ENCODE data around the gene ATP2C2.
A peak's percentile ranks its signal among the peaks of the same experiment; 100 is the strongest.

The ATP2C2 gene

GRCh38 chr16:84505249-84506187, 137.2 kb downstream of the ATP2C2 start:
- no peak for TF ChIP-seq CTCF (IDR thresholded peaks at IDR 0.05; ENCODE audit: low read length, missing control alignments)
- peak overlapping the region; percentile 94 for H3K4me3 ChIP-seq (replicated peaks; ENCODE audit: low read depth, low read length)
- no peak for DNase-seq (ENCODE audit: low read depth)

GRCh38 chr16:84507011-84507982, 139.0 kb downstream of the ATP2C2 start:
- H3K4me3 ChIP-seq (replicated peaks; ENCODE audit: low read depth, low read length) = no peak overlapping the region
- no peak for TF ChIP-seq CTCF (IDR thresholded peaks at IDR 0.05; ENCODE audit: low read length, missing control alignments)
- DNase-seq (ENCODE audit: low read depth) = no peak

GRCh38 chr16:84508502-84508901, 140.2 kb downstream of the ATP2C2 start:
- H3K4me3 ChIP-seq (replicated peaks; ENCODE audit: low read depth, low read length) = no peak overlapping the region
- DNase-seq (ENCODE audit: low read depth) = no peak
- TF ChIP-seq CTCF (IDR thresholded peaks at IDR 0.05; ENCODE audit: low read length, missing control alignments) = no peak

- no peak overlapping the region for H3K4me3 ChIP-seq (replicated peaks; ENCODE audit: low read depth, low read length)
- no peak for DNase-seq (ENCODE audit: low read depth)
- TF ChIP-seq CTCF (IDR thresholded peaks at IDR 0.05; ENCODE audit: low read length, missing control alignments) = no peak
Observed at GRCh38 chr16:84509032-84509950, 141.0 kb downstream of the ATP2C2 start.

- H3K4me3 ChIP-seq (replicated peaks; ENCODE audit: low read depth, low read length) = no peak overlapping the region
- peak; percentile 92 for TF ChIP-seq CTCF (IDR thresholded peaks at IDR 0.05; ENCODE audit: low read length, missing control alignments)
- peak; percentile 94 for DNase-seq (ENCODE audit: low read depth)
Observed at GRCh38 chr16:84511180-84511800, 143.0 kb downstream of the ATP2C2 start.

GRCh38 chr16:84511831-84512230, 143.5 kb downstream of the ATP2C2 start:
- H3K4me3 ChIP-seq (replicated peaks; ENCODE audit: low read depth, low read length) = no peak overlapping the region
- TF ChIP-seq CTCF (IDR thresholded peaks at IDR 0.05; ENCODE audit: low read length, missing control alignments) = no peak
- DNase-seq (ENCODE audit: low read depth) = no peak

Data from fibroblast of pulmonary artery (primary cell).